Measurements from ENCODE around the gene SRRD.

DNA sequence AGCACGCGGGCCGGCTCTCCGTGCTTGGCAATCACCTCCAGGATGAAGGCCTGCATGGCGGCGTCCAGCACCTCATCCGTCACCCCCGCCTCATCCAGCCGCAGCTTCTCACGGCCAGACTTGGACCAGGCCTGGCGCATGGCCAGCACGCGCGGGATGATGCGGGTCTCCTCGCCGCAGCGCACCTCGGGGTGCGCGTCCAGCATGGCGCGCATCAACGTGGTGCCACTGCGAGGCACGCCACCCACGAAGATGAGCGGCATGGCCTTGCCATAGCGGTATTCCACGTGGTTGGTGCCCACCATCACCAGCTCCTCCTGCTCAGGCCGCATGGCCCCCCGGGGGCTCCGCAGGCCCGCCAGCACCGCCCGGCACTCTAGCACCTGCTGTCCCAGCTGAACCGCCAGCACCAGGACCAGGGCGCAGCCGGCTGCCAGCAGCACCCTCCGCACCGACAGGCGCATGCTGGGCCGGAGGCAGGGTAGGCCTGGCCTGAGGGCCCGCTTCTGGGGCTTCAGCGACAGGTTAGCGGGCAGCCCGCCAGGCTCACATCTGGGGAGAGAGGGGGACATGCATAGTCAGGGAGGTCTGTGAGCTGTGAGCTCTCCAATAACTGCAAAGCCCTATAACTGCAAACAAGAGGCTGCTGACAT, 57.6 kb downstream of the SRRD start:
- TF ChIP-seq EZH2phosphoT487 (IDR thresholded peaks at IDR 0.05; ENCODE audit: borderline replicate concordance, low read depth, low read length), result no peak
- TF ChIP-seq, protein P1, sequence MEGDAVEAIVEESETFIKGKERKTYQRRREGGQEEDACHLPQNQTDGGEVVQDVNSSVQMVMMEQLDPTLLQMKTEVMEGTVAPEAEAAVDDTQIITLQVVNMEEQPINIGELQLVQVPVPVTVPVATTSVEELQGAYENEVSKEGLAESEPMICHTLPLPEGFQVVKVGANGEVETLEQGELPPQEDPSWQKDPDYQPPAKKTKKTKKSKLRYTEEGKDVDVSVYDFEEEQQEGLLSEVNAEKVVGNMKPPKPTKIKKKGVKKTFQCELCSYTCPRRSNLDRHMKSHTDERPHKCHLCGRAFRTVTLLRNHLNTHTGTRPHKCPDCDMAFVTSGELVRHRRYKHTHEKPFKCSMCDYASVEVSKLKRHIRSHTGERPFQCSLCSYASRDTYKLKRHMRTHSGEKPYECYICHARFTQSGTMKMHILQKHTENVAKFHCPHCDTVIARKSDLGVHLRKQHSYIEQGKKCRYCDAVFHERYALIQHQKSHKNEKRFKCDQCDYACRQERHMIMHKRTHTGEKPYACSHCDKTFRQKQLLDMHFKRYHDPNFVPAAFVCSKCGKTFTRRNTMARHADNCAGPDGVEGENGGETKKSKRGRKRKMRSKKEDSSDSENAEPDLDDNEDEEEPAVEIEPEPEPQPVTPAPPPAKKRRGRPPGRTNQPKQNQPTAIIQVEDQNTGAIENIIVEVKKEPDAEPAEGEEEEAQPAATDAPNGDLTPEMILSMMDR (conservative IDR thresholded peaks at IDR 0.05; ENCODE audit: low read length), result no peak

All from OCI-LY7 (cell line).